Thyroid gland (tissue), 4 donors: ENCODE data around the gene REXO1.

ENCODE experiments used
- CTCF ChIP-seq, 6 experiments: fragments of 200-600 bp in 3 of 6; fragments of 450-650 bp in 3 of 6; sonication (generic) in 3 of 6; IDR thresholded peaks; one replicate each; pipeline ENCODE4 v1.5.1; 2016 to 2019; ENCODE audit warnings: antibody characterized with exemption in 6 of 6, mild to moderate bottlenecking in 2 of 6, inconsistent platforms in 1 of 6, moderate library complexity in 1 of 6
- POLR2A ChIP-seq, 2 donors: fragments of 450-650 bp; IDR thresholded peaks; one replicate each; pipeline ENCODE4 v1.6.1; 2017; ENCODE audit warnings: antibody characterized with exemption in 2 of 2, mild to moderate bottlenecking in 2 of 2, moderate library complexity in 1 of 2

DNA sequence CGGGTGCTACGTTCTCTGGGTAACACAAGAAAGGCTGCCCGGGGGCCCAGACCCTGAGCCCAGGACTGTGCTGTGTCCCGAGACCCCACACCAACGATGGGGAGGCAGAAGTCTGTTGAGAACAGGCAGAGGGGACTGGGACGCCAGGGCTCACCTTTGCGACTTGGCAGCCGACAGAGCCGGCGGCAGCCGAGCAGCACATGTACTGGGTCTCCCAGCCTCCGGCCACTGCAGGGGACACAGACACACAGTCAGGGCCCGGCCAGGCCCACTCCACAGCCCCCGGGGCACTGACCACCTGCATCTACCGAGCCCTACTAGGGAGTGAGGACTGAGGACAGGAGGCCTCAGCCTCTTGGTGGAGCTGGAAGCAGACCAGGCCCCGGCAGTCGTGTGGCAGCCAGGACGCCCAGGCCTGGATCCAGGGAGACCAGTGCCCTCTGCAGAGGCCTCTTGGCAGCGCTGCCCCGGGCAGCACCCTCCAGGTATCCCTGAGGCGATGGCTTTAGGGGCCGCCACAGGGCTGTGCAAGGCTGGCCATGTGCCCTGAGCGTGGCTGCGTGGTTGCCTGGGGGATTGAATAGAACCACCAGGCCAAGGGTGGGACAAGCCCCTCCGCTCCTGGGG, 30.6 kb downstream of the REXO1 start:
- TF ChIP-seq CTCF (IDR thresholded peaks at IDR 0.05) (no peak), POLR2A (IDR thresholded peaks at IDR 0.05) (no peak)
